Testis (tissue), 2 donors: Measurements from ENCODE around the gene SLC15A5.

Experiments
- POLR2A ChIP-seq: fragments of 450-650 bp; IDR thresholded peaks from one replicate; pipeline ENCODE4 v1.6.1; 2017; ENCODE audit warnings: antibody characterized with exemption, mild to moderate bottlenecking, moderate library complexity
- TF ChIP-seq, protein P1 (sequence below), 3 experiments: fragments of 450-650 bp in 2 of 3; fragments of 200-600 bp in 1 of 3; sonication (generic) in 1 of 3; IDR thresholded peaks; one replicate each; pipeline ENCODE4 v1.5.1; 2016 to 2019; ENCODE audit warnings: antibody characterized with exemption in 3 of 3, mild to moderate bottlenecking in 2 of 3, moderate library complexity in 1 of 3

DNA sequence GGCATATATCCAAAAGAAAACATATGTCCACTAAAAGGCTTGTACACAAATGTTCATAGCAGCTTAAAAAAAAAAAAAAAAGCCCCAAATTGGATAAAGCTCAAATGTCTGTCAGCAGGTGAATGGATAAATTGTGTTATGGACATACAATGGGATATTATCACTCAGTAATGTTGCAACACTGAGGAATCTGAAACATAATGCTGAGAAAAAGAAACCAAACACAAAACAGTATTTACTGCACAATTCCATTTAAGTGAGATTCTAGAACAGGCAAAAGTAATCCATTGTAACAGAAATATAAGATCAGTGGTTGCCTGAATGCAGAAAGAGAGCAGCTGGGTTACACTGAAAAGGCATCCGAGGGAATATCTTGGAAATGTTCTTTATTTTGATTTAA is 117.9 kb downstream of the SLC15A5 start:
- TF ChIP-seq, protein P1, sequence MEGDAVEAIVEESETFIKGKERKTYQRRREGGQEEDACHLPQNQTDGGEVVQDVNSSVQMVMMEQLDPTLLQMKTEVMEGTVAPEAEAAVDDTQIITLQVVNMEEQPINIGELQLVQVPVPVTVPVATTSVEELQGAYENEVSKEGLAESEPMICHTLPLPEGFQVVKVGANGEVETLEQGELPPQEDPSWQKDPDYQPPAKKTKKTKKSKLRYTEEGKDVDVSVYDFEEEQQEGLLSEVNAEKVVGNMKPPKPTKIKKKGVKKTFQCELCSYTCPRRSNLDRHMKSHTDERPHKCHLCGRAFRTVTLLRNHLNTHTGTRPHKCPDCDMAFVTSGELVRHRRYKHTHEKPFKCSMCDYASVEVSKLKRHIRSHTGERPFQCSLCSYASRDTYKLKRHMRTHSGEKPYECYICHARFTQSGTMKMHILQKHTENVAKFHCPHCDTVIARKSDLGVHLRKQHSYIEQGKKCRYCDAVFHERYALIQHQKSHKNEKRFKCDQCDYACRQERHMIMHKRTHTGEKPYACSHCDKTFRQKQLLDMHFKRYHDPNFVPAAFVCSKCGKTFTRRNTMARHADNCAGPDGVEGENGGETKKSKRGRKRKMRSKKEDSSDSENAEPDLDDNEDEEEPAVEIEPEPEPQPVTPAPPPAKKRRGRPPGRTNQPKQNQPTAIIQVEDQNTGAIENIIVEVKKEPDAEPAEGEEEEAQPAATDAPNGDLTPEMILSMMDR (IDR thresholded peaks at IDR 0.05): no peak
- TF ChIP-seq POLR2A: no peak
